HG02678 (cell line): ENCODE data around the gene EIF3C.
"Not testable (repeated sequence)": the region's sequence is repeated elsewhere in the genome, so short reads cannot be mapped to it uniquely, and the experiment has no call there.

ENCODE experiments used
- ATAC-seq: cut with Tn5 transposase; IDR thresholded peaks from one replicate; pipeline ENCODE4 v1.9.1; 2021; ENCODE audit warnings: mild to moderate bottlenecking, moderate library complexity; ENCODE audit not compliant: unreplicated experiment

The EIF3C gene

GRCh38 chr16:28746618-28747350 is 35.5 kb downstream of the EIF3C start:
- ATAC-seq, result not testable (repeated sequence)

- ATAC-seq, result peak; percentile 93
Observed at GRCh38 chr16:28749997-28750465, 38.8 kb downstream of the EIF3C start.

DNA sequence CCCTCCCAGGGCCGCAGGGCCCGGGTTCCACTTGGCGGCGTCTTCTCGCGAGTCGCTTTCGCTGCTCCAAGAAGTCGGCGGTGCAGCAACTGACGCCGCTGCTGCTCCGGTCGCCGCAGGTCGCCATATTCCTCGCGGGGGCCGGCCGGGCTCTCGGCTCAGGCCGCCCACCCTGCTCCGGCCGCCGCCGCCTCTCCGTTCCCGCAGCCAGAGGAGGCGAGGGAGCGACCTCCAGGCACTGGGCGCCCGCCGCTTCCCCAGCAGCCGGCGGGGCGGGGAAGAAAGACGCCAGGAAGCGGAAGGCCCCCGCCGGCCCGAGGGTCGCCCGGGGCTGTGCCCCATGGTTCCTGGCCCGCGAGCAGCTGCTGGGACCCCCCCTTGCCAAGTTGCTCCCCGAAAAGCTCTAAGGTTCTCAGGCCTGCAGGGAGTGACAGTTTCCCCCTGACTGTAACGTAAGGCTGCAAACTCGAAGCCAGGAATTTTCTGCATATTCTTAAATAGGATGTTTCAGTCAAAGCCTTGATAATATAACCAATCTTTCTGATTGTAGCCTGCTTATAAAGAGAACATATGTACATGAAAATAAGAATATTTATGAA is 39.3 kb downstream of the EIF3C start:
- ATAC-seq, result peak; percentile 39

GRCh38 chr16:28751487-28751886 is 40.2 kb downstream of the EIF3C start, which contains the start of gene NPIPB9:
Gene NPIPB9, plus strand, starts transcription at chr16:28751787.
- not testable (repeated sequence) for ATAC-seq

- not testable (repeated sequence) for ATAC-seq
Observed at GRCh38 chr16:28781697-28782096, 70.4 kb downstream of the EIF3C start.

- not testable (repeated sequence) for ATAC-seq
Observed at GRCh38 chr16:28782357-28782756, 71.1 kb downstream of the EIF3C start.
